Activated CD8-positive, alpha-beta memory T cell treated with anti-CD3 and anti-CD28 coated beads, Interleukin-2, amount 10 ng/mL, durations not matched to agents 7 days and 5 days (primary cell): ENCODE data around the gene DHRS9. TPM values are rescaled to one million over a fixed set of nuclear protein-coding genes. Genes with fewer than 3 reads are reported as not detected.

Experiments used
- ATAC-seq: fragments of 150-1000 bp; cut with Tn5 transposase; one replicate; pipeline ENCODE4 v1.10.0; 2021; ENCODE audit warnings: moderate library complexity
- CTCF ChIA-PET: fragments of 350-600 bp; sonication (Branson Sonifier 250); formaldehyde crosslinking; loops from one replicate; lab custom pipeline; 2021; ENCODE audit warnings: antibody characterized with exemption; lab: Charles Lee
- DNase-seq: peaks from one replicate; pipeline ENCODE4 v3.0.0-alpha.2; 2020
- H3K27ac Mint-ChIP-seq: one replicate; pipeline ENCODE4 v1.8.0; 2021; ENCODE audit warnings: mild to moderate bottlenecking, mixed read lengths
- H3K27me3 Mint-ChIP-seq: one replicate; pipeline ENCODE4 v1.8.0; 2021; ENCODE audit warnings: mixed read lengths
- H3K36me3 Mint-ChIP-seq: one replicate; pipeline ENCODE4 v1.8.0; 2021; ENCODE audit warnings: mild to moderate bottlenecking, mixed read lengths
- H3K4me1 Mint-ChIP-seq: one replicate; pipeline ENCODE4 v1.8.0; 2021; ENCODE audit warnings: mixed read lengths
- H3K4me3 Mint-ChIP-seq: one replicate; pipeline ENCODE4 v1.8.0; 2021; ENCODE audit warnings: mild to moderate bottlenecking, moderate library complexity, mixed read lengths
- H3K9me3 Mint-ChIP-seq: one replicate; pipeline ENCODE4 v1.8.0; 2022; ENCODE audit warnings: low read depth, mixed read lengths
- total RNA-seq, 2 experiments: library from RNA; stranded (reverse); gene quantifications; one replicate each; pipeline ENCODE4 v1.2.3, GENCODE V29; 2021

DHRS9 gene
- not detected for total RNA-seq

- Mint-ChIP-seq H3K36me3 (no peaks in the 10 kb centered on the region), H3K27ac (no peak within 1 kb of the TSS), H3K4me1 (peaks cover 12% of the 10 kb centered on the region), H3K9me3 (no peaks in the 10 kb centered on the region), H3K27me3 (no peaks in the 10 kb centered on the region), H3K4me3 (no peak within 1 kb of the TSS)
- DNase-seq (no peak), ATAC-seq (no peak)
- CTCF ChIA-PET: interaction anchor here (0.9 kb wide), 1 partner anchor 42 kb away, joined by 3 read pairs; no protein-coding TSS in a partner anchor
Measured at GRCh38 chr2:169069341-169069740, at the start of gene DHRS9. DHRS9 (plus strand) TSS chr2:169069563; CDS start chr2:169081582, 12,019 bp downstream.

GRCh38 chr2:169023161-169023560 lies 46.2 kb upstream of the DHRS9 start:
- H3K4me1 Mint-ChIP-seq: peaks cover 9% of the 10 kb centered on the region
- DNase-seq (no peak), ATAC-seq (no peak)
- H3K27me3 Mint-ChIP-seq: no peaks in the 10 kb centered on the region
- no peaks in the 10 kb centered on the region for H3K36me3 Mint-ChIP-seq
- H3K9me3 Mint-ChIP-seq: no peaks in the 10 kb centered on the region
- H3K27ac Mint-ChIP-seq: no peak overlapping the region
- H3K4me3 Mint-ChIP-seq: no peak overlapping the region
- CTCF ChIA-PET: interaction anchor here (1.3 kb wide), 1 partner anchor 13 kb away, joined by 3 read pairs; no protein-coding TSS in a partner anchor

GRCh38 chr2:169026056-169026455 lies 43.3 kb upstream of the DHRS9 start:
- no peaks in the 10 kb centered on the region for H3K36me3 Mint-ChIP-seq
- H3K9me3 Mint-ChIP-seq: no peaks in the 10 kb centered on the region
- no peaks in the 10 kb centered on the region for H3K27me3 Mint-ChIP-seq
- H3K4me3 Mint-ChIP-seq: no peak overlapping the region
- DNase-seq (no peak), ATAC-seq (no peak)
- CTCF ChIA-PET: no interaction called here
- H3K27ac Mint-ChIP-seq: no peak overlapping the region
- H3K4me1 Mint-ChIP-seq: peaks cover 9% of the 10 kb centered on the region

- DNase-seq (no peak), ATAC-seq (no peak)
- CTCF ChIA-PET: no interaction called here
- H3K27ac Mint-ChIP-seq: no peak overlapping the region
- no peaks in the 10 kb centered on the region for H3K36me3 Mint-ChIP-seq
- peaks cover 9% of the 10 kb centered on the region for H3K4me1 Mint-ChIP-seq
- no peaks in the 10 kb centered on the region for H3K27me3 Mint-ChIP-seq
- H3K4me3 Mint-ChIP-seq: no peak overlapping the region
- H3K9me3 Mint-ChIP-seq: no peaks in the 10 kb centered on the region
Measured at GRCh38 chr2:169027234-169027633, 42.1 kb upstream of the DHRS9 start.

- CTCF ChIA-PET: no interaction called here
- Mint-ChIP-seq H3K4me1 (peaks cover 11% of the 10 kb centered on the region), H3K4me3 (no peak overlapping the region), H3K9me3 (no peaks in the 10 kb centered on the region), H3K27ac (no peak overlapping the region), H3K27me3 (no peaks in the 10 kb centered on the region), H3K36me3 (no peaks in the 10 kb centered on the region)
- ATAC-seq (no peak), DNase-seq (no peak)
Measured at GRCh38 chr2:169029341-169029740, 40.0 kb upstream of the DHRS9 start.

- CTCF ChIA-PET: no interaction called here
- ATAC-seq (no peak), DNase-seq (no peak)
- Mint-ChIP-seq H3K9me3 (no peaks in the 10 kb centered on the region), H3K4me3 (no peak within 1 kb of the TSS), H3K27ac (no peak within 1 kb of the TSS), H3K27me3 (no peaks in the 10 kb centered on the region), H3K4me1 (peaks cover 4% of the 10 kb centered on the region), H3K36me3 (no peaks in the 10 kb centered on the region)
Measured at GRCh38 chr2:169031202-169031601, 38.2 kb upstream of the DHRS9 start, which contains the start of gene ABCB11. ABCB11 (minus strand) TSS chr2:169031324; CDS start chr2:169018125, 13,199 bp downstream.

GRCh38 chr2:169034256-169034655 lies 35.1 kb upstream of the DHRS9 start:
- Mint-ChIP-seq H3K4me3 (no peak overlapping the region), H3K9me3 (no peaks in the 10 kb centered on the region), H3K36me3 (no peaks in the 10 kb centered on the region), H3K27me3 (no peaks in the 10 kb centered on the region), H3K27ac (no peak overlapping the region), H3K4me1 (peaks cover 7% of the 10 kb centered on the region)
- DNase-seq: no peak
- CTCF ChIA-PET: no interaction called here
- ATAC-seq: no peak

- no peaks in the 10 kb centered on the region for H3K9me3 Mint-ChIP-seq
- H3K27ac Mint-ChIP-seq: no peak overlapping the region
- DNase-seq (no peak), ATAC-seq (no peak)
- H3K36me3 Mint-ChIP-seq: no peaks in the 10 kb centered on the region
- H3K4me3 Mint-ChIP-seq: no peak overlapping the region
- peaks cover 7% of the 10 kb centered on the region for H3K4me1 Mint-ChIP-seq
- no peaks in the 10 kb centered on the region for H3K27me3 Mint-ChIP-seq
- CTCF ChIA-PET: no interaction called here
Measured at GRCh38 chr2:169034984-169035544, 34.3 kb upstream of the DHRS9 start.

- DNase-seq (no peak), ATAC-seq (no peak)
- Mint-ChIP-seq H3K4me3 (no peak overlapping the region), H3K36me3 (no peaks in the 10 kb centered on the region), H3K4me1 (peaks cover 7% of the 10 kb centered on the region), H3K27ac (no peak overlapping the region), H3K27me3 (no peaks in the 10 kb centered on the region), H3K9me3 (no peaks in the 10 kb centered on the region)
- CTCF ChIA-PET: no interaction called here
Measured at GRCh38 chr2:169035887-169036286, 33.5 kb upstream of the DHRS9 start.

GRCh38 chr2:169036736-169037440 lies 32.5 kb upstream of the DHRS9 start:
- Mint-ChIP-seq H3K9me3 (peaks cover 1% of the 10 kb centered on the region), H3K27me3 (no peaks in the 10 kb centered on the region), H3K4me1 (peaks cover 11% of the 10 kb centered on the region), H3K4me3 (no peak overlapping the region), H3K36me3 (no peaks in the 10 kb centered on the region), H3K27ac (no peak overlapping the region)
- CTCF ChIA-PET: no interaction called here
- ATAC-seq (no peak), DNase-seq (no peak)

GRCh38 chr2:169038338-169038757 lies 31.0 kb upstream of the DHRS9 start:
- no peak overlapping the region for H3K4me3 Mint-ChIP-seq
- peaks cover 11% of the 10 kb centered on the region for H3K4me1 Mint-ChIP-seq
- peaks cover 14% of the 10 kb centered on the region for H3K9me3 Mint-ChIP-seq
- H3K36me3 Mint-ChIP-seq: peaks cover 3% of the 10 kb centered on the region
- H3K27ac Mint-ChIP-seq: no peak overlapping the region
- no peaks in the 10 kb centered on the region for H3K27me3 Mint-ChIP-seq
- CTCF ChIA-PET: no interaction called here
- no peak for DNase-seq
- no peak for ATAC-seq

- CTCF ChIA-PET: interaction anchor here (0.7 kb wide), 1 partner anchor 70 kb away, joined by 3 read pairs; no protein-coding TSS in a partner anchor
- H3K4me1 Mint-ChIP-seq: peaks cover 7% of the 10 kb centered on the region
- no peak for DNase-seq
- H3K27ac Mint-ChIP-seq: no peak overlapping the region
- peaks cover 4% of the 10 kb centered on the region for H3K36me3 Mint-ChIP-seq
- H3K9me3 Mint-ChIP-seq: peaks cover 17% of the 10 kb centered on the region
- ATAC-seq: no peak
- H3K27me3 Mint-ChIP-seq: no peaks in the 10 kb centered on the region
- H3K4me3 Mint-ChIP-seq: no peak overlapping the region
Measured at GRCh38 chr2:169039702-169040101, 29.7 kb upstream of the DHRS9 start.

- Mint-ChIP-seq H3K4me1 (peaks cover 7% of the 10 kb centered on the region), H3K27me3 (peaks cover 2% of the 10 kb centered on the region), H3K27ac (no peak overlapping the region), H3K9me3 (peaks cover 17% of the 10 kb centered on the region), H3K36me3 (peaks cover 8% of the 10 kb centered on the region), H3K4me3 (no peak overlapping the region)
- CTCF ChIA-PET: no interaction called here
- no peak for DNase-seq
- no peak for ATAC-seq
Measured at GRCh38 chr2:169041594-169041993, 27.8 kb upstream of the DHRS9 start.

GRCh38 chr2:169042856-169043255 lies 26.5 kb upstream of the DHRS9 start:
- H3K9me3 Mint-ChIP-seq: peaks cover 17% of the 10 kb centered on the region
- H3K4me3 Mint-ChIP-seq: no peak overlapping the region
- no peak for DNase-seq
- CTCF ChIA-PET: no interaction called here
- no peak for ATAC-seq
- no peak overlapping the region for H3K27ac Mint-ChIP-seq
- peaks cover 8% of the 10 kb centered on the region for H3K36me3 Mint-ChIP-seq
- peaks cover 2% of the 10 kb centered on the region for H3K27me3 Mint-ChIP-seq
- peaks cover 7% of the 10 kb centered on the region for H3K4me1 Mint-ChIP-seq
